Pulmonary artery endothelial cell (primary cell): ENCODE measurements around the gene TEF. TPM values are rescaled to one million over a fixed set of nuclear protein-coding genes. Genes with fewer than 3 reads are reported as not detected.

Source experiments
- DNase-seq: peaks from one replicate; pipeline ENCODE4 v3.0.0-alpha.2; 2011; ENCODE audit warnings: low read depth, low spot score
- total RNA-seq: library from RNA; depleted of rRNA; stranded (reverse); fragments of >200 nt; gene quantifications from 2 replicates; pipeline ENCODE4 v1.2.3, GENCODE V29; 2014

The TEF gene
- total RNA-seq, 1 donor from 2014 or later: 4.0 TPM

- no peak for DNase-seq
Measured at GRCh38 chr22:41354979-41355378, 26.8 kb upstream of the TEF start.

GRCh38 chr22:41355895-41356294 lies 25.8 kb upstream of the TEF start:
- no peak for DNase-seq

GRCh38 chr22:41356430-41357028 lies 25.2 kb upstream of the TEF start:
- DNase-seq: no peak

GRCh38 chr22:41357191-41357590 lies 24.6 kb upstream of the TEF start:
- DNase-seq: no peak

GRCh38 chr22:41358927-41359326 lies 22.8 kb upstream of the TEF start:
- no peak for DNase-seq

- DNase-seq: no peak
Measured at GRCh38 chr22:41359376-41359775, 22.4 kb upstream of the TEF start.

GRCh38 chr22:41360126-41360525 lies 21.6 kb upstream of the TEF start:
- no peak for DNase-seq

GRCh38 chr22:41361716-41362310 lies 19.9 kb upstream of the TEF start:
- no peak for DNase-seq

- no peak for DNase-seq
Measured at GRCh38 chr22:41362615-41363014, 19.1 kb upstream of the TEF start.

GRCh38 chr22:41364233-41364632 lies 17.5 kb upstream of the TEF start:
- no peak for DNase-seq

GRCh38 chr22:41364955-41365354 lies 16.8 kb upstream of the TEF start:
- DNase-seq: no peak

GRCh38 chr22:41365425-41365824 lies 16.3 kb upstream of the TEF start:
- no peak for DNase-seq

GRCh38 chr22:41366323-41367029 lies 15.3 kb upstream of the TEF start:
- no peak for DNase-seq

GRCh38 chr22:41367039-41367679 lies 14.6 kb upstream of the TEF start:
- peak; percentile 89 for DNase-seq

GRCh38 chr22:41367680-41368542 lies 13.8 kb upstream of the TEF start:
- DNase-seq: no peak

GRCh38 chr22:41368543-41369423 lies 13.0 kb upstream of the TEF start:
- DNase-seq: no peak

GRCh38 chr22:41369424-41369745 lies 12.4 kb upstream of the TEF start:
- DNase-seq: no peak

- DNase-seq: no peak
Measured at GRCh38 chr22:41369837-41370236, 11.9 kb upstream of the TEF start.

- no peak for DNase-seq
Measured at GRCh38 chr22:41377846-41378245, 3.9 kb upstream of the TEF start.

GRCh38 chr22:41380993-41381328 lies 781 bp upstream of the TEF start:
- peak; percentile 15 for DNase-seq

- no peak for DNase-seq
Measured at GRCh38 chr22:41382098-41382578, 396 bp downstream of the TEF start.
